Measurements from ENCODE around the gene TBC1D1. TPM values are rescaled to one million over a fixed set of nuclear protein-coding genes. Genes with fewer than 3 reads are reported as not detected.

Gene TBC1D1
- total and polyA plus RNA-seq, 2 donors (not counting 1 experiment from before 2014, with no cell fraction given) = 39.7 to 90.0 TPM

GRCh38 chr4:37995299-37995821 lies 104.5 kb downstream of the TBC1D1 start:
- Histone ChIP-seq H3K9ac (ENCODE audit: insufficient read depth, low read length) (no peak overlapping the region), H3K36me3 (ENCODE audit: control insufficient read depth, insufficient read depth, low read length) (no peaks in the 10 kb centered on the region), H3K4me2 (ENCODE audit: extremely low read depth, insufficient read depth, low read length) (no peak overlapping the region), H3K4me3 (replicated peaks in 1 of 4; ENCODE audit: control extremely low read depth in 1 of 4, insufficient read depth in 1 of 4, low read depth in 3 of 4, low read length in 4 of 4) (no peak overlapping the region), H2AFZ (ENCODE audit: low read length) (no peak overlapping the region), H3K27me3 (ENCODE audit: control insufficient read depth, insufficient read depth, low read length) (no peaks in the 10 kb centered on the region), H3K4me1 (ENCODE audit: control insufficient read depth, extremely low read depth, insufficient read depth, low read length) (no peaks in the 10 kb centered on the region), H3K27ac (ENCODE audit: insufficient read depth, low read length) (no peak overlapping the region), H4K20me1 (ENCODE audit: control insufficient read depth, extremely low read depth, insufficient read depth, low read length) (no peaks in the 10 kb centered on the region), H3K79me2 (ENCODE audit: control insufficient read depth, insufficient read depth, low read length) (no peaks in the 10 kb centered on the region), H3K9me3 (ENCODE audit: control insufficient read depth, insufficient read depth, low read depth, low read length) (no peaks in the 10 kb centered on the region)
- DNase-seq (ENCODE audit: low read depth in 2 of 2) = no peak
- TF ChIP-seq CTCF (conservative IDR thresholded peaks at IDR 0.05 in 1 of 2, IDR thresholded peaks at IDR 0.05 in 1 of 2; ENCODE audit: low read depth in 1 of 2, low read length in 2 of 2) (no peak), EZH2 (IDR thresholded peaks at IDR 0.05; ENCODE audit: low read length, missing control alignments) (no peak)

GRCh38 chr4:37995981-37996775 lies 105.3 kb downstream of the TBC1D1 start:
- TF ChIP-seq CTCF (conservative IDR thresholded peaks at IDR 0.05 in 1 of 2, IDR thresholded peaks at IDR 0.05 in 1 of 2; ENCODE audit: low read depth in 1 of 2, low read length in 2 of 2) (no peak), EZH2 (IDR thresholded peaks at IDR 0.05; ENCODE audit: low read length, missing control alignments) (no peak)
- Histone ChIP-seq H3K79me2 (ENCODE audit: control insufficient read depth, insufficient read depth, low read length) (no peaks in the 10 kb centered on the region), H3K9ac (ENCODE audit: insufficient read depth, low read length) (no peak overlapping the region)

GRCh38 chr4:37998226-37998625 lies 107.3 kb downstream of the TBC1D1 start:
- Histone ChIP-seq H3K27me3 (ENCODE audit: control insufficient read depth, insufficient read depth, low read length) (no peaks in the 10 kb centered on the region), H3K4me3 (replicated peaks in 1 of 4; ENCODE audit: control extremely low read depth in 1 of 4, insufficient read depth in 1 of 4, low read depth in 3 of 4, low read length in 4 of 4) (no peak overlapping the region), H4K20me1 (ENCODE audit: control insufficient read depth, extremely low read depth, insufficient read depth, low read length) (no peaks in the 10 kb centered on the region), H3K36me3 (ENCODE audit: control insufficient read depth, insufficient read depth, low read length) (no peaks in the 10 kb centered on the region), H3K9me3 (ENCODE audit: control insufficient read depth, insufficient read depth, low read depth, low read length) (no peaks in the 10 kb centered on the region), H3K4me1 (ENCODE audit: control insufficient read depth, extremely low read depth, insufficient read depth, low read length) (no peaks in the 10 kb centered on the region), H2AFZ (ENCODE audit: low read length) (no peak overlapping the region), H3K79me2 (ENCODE audit: control insufficient read depth, insufficient read depth, low read length) (no peaks in the 10 kb centered on the region), H3K27ac (ENCODE audit: insufficient read depth, low read length) (no peak overlapping the region), H3K4me2 (ENCODE audit: extremely low read depth, insufficient read depth, low read length) (no peak overlapping the region), H3K9ac (ENCODE audit: insufficient read depth, low read length) (no peak overlapping the region)
- TF ChIP-seq CTCF (conservative IDR thresholded peaks at IDR 0.05 in 1 of 2, IDR thresholded peaks at IDR 0.05 in 1 of 2; ENCODE audit: low read depth in 1 of 2, low read length in 2 of 2) = no peak
- TF ChIP-seq EZH2 (IDR thresholded peaks at IDR 0.05; ENCODE audit: low read length, missing control alignments) = no peak
- no peak for DNase-seq (ENCODE audit: low read depth in 2 of 2)

More at GRCh38 chr4:37995981-37996775, 105.3 kb downstream of the TBC1D1 start:
- Histone ChIP-seq H3K4me1 (ENCODE audit: control insufficient read depth, extremely low read depth, insufficient read depth, low read length) (no peaks in the 10 kb centered on the region), H4K20me1 (ENCODE audit: control insufficient read depth, extremely low read depth, insufficient read depth, low read length) (no peaks in the 10 kb centered on the region), H3K4me3 (replicated peaks in 1 of 4; ENCODE audit: control extremely low read depth in 1 of 4, insufficient read depth in 1 of 4, low read depth in 3 of 4, low read length in 4 of 4) (no peak overlapping the region), H2AFZ (ENCODE audit: low read length) (no peak overlapping the region), H3K9me3 (ENCODE audit: control insufficient read depth, insufficient read depth, low read depth, low read length) (no peaks in the 10 kb centered on the region), H3K36me3 (ENCODE audit: control insufficient read depth, insufficient read depth, low read length) (no peaks in the 10 kb centered on the region), H3K4me2 (ENCODE audit: extremely low read depth, insufficient read depth, low read length) (no peak overlapping the region), H3K27me3 (ENCODE audit: control insufficient read depth, insufficient read depth, low read length) (no peaks in the 10 kb centered on the region), H3K27ac (ENCODE audit: insufficient read depth, low read length) (no peak overlapping the region)
- DNase-seq (ENCODE audit: low read depth in 2 of 2) = no peak
